HepG2 (cell line): ENCODE measurements around the gene SLC22A14.
"Not testable (repeated sequence)": the region's sequence is repeated elsewhere in the genome, so short reads cannot be mapped to it uniquely, and the experiment has no call there.

Source experiments
- BHLHE40 ChIP-seq: IDR thresholded peaks from 2 replicates; pipeline ENCODE4 v1.6.1; 2011; ENCODE audit warnings: low read length, improper control_type of control experiment
- MAZ ChIP-seq, 2 experiments: sonication (generic) in 1 of 2; formaldehyde crosslinking in 1 of 2; IDR thresholded peaks; 2 replicates each; pipeline versions ENCODE4 v1.5.0 to v1.6.1; 2012 to 2020; ENCODE audit warnings: low read depth in 2 of 2, mild to moderate bottlenecking in 2 of 2, borderline replicate concordance in 1 of 2, improper control_type of control experiment in 1 of 2, low read length in 1 of 2, missing genetic modification reagents in 1 of 2, moderate library complexity in 1 of 2
- NBN ChIP-seq: fragments of 450-650 bp; conservative IDR thresholded peaks from 2 replicates; pipeline ENCODE4 v1.6.1; 2017

DNA sequence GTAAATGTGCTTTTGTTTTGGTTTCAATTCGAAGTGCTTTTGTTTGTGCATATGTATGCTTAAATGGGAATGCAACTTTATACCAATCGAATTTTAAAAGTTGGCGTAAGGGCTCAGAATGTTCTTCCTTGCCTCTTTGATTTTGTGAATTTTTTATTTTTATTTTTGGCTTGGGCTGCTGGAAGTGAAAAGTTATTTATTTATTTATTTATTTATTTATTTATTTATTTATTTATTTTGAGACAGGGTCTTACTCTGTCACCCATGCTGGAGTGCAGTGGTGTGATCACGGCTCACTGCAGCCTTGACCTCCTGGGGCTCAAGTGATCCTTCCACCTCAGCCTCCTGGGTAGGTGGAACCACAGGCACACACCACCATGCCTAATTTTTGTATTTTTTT lies 39.3 kb upstream of the SLC22A14 start:
- TF ChIP-seq NBN; MAZ (IDR thresholded peaks at IDR 0.05; ENCODE audit: borderline replicate concordance, low read depth, low read length); MAZ (CRISPR knock-in tag; IDR thresholded peaks at IDR 0.05; ENCODE audit: low read depth); BHLHE40: not testable (repeated sequence)
